K562 (cell line): ENCODE measurements around the gene ZNF133.

Experiments
- ATF4 ChIP-seq: fragments of 450-650 bp; formaldehyde crosslinking; IDR thresholded peaks from 2 replicates; pipeline ENCODE4 v1.4.0; 2022; ENCODE audit warnings: mild to moderate bottlenecking, moderate library complexity
- NR2C1 ChIP-seq, 2 experiments: fragments of 450-650 bp; IDR thresholded peaks; 2 replicates each; pipeline ENCODE4 v1.6.1; 2017; ENCODE audit warnings: mild to moderate bottlenecking in 2 of 2, antibody characterized with exemption in 1 of 2, inconsistent platforms in 1 of 2, missing compliant biosample characterization in 1 of 2, missing genetic modification characterization in 1 of 2
- SMC3 ChIP-seq: conservative IDR thresholded peaks from 2 replicates; pipeline ENCODE4 v1.6.1; 2011; ENCODE audit warnings: low read depth, low read length, improper control_type of control experiment; ENCODE audit not compliant: insufficient read depth
- TEAD4 ChIP-seq, 2 experiments: sonication (generic) in 1 of 2; formaldehyde crosslinking in 1 of 2; IDR thresholded peaks; 2 replicates each; pipeline versions ENCODE4 v1.6.1 to v1.8.0; 2012 to 2022; ENCODE audit warnings: borderline replicate concordance in 1 of 2, inconsistent platforms in 1 of 2, low read length in 1 of 2, mild to moderate bottlenecking in 1 of 2, missing genetic modification reagents in 1 of 2
- USF2 ChIP-seq: sonication (generic); formaldehyde crosslinking; IDR thresholded peaks from 2 replicates; pipeline ENCODE4 v1.5.0; 2020; ENCODE audit warnings: missing genetic modification reagents
- TF ChIP-seq, protein P1 (sequence below), 3 experiments: IDR thresholded peaks in 2 of 3; conservative IDR thresholded peaks in 1 of 3; 2 replicates each; pipeline ENCODE4 v1.5.1; 2011 to 2012; ENCODE audit warnings: low read length in 3 of 3, mild to moderate bottlenecking in 3 of 3, control low read depth in 2 of 3, improper control_type of control experiment in 1 of 3, inconsistent platforms in 1 of 3, low read depth in 1 of 3, mixed read lengths in 1 of 3, moderate library complexity in 1 of 3; ENCODE audit not compliant: insufficient read depth in 2 of 3

- TF ChIP-seq TEAD4 (IDR thresholded peaks at IDR 0.05; ENCODE audit: low read length) (no peak), TEAD4 (CRISPR knock-in tag; IDR thresholded peaks at IDR 0.05; ENCODE audit: borderline replicate concordance) (no peak), SMC3 (no peak), NR2C1 (IDR thresholded peaks at IDR 0.05) (no peak), NR2C1 (tag; IDR thresholded peaks at IDR 0.05) (no peak), USF2 (CRISPR knock-in tag) (no peak), ATF4 (CRISPR knock-in tag) (no peak)
- TF ChIP-seq, protein P1, sequence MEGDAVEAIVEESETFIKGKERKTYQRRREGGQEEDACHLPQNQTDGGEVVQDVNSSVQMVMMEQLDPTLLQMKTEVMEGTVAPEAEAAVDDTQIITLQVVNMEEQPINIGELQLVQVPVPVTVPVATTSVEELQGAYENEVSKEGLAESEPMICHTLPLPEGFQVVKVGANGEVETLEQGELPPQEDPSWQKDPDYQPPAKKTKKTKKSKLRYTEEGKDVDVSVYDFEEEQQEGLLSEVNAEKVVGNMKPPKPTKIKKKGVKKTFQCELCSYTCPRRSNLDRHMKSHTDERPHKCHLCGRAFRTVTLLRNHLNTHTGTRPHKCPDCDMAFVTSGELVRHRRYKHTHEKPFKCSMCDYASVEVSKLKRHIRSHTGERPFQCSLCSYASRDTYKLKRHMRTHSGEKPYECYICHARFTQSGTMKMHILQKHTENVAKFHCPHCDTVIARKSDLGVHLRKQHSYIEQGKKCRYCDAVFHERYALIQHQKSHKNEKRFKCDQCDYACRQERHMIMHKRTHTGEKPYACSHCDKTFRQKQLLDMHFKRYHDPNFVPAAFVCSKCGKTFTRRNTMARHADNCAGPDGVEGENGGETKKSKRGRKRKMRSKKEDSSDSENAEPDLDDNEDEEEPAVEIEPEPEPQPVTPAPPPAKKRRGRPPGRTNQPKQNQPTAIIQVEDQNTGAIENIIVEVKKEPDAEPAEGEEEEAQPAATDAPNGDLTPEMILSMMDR (IDR thresholded peaks at IDR 0.05 in 2 of 3, conservative IDR thresholded peaks at IDR 0.05 in 1 of 3; ENCODE audit: insufficient read depth in 2 of 3, low read depth in 1 of 3, low read length in 3 of 3) = no peak
Measured at GRCh38 chr20:18324596-18325089, 36.3 kb downstream of the ZNF133 start.
